DND-41 (cell line): ENCODE results near the gene METAP1D.

Source experiments
- EZH2 ChIP-seq: IDR thresholded peaks from 3 replicates; pipeline ENCODE4 v1.6.1; 2012; ENCODE audit warnings: borderline replicate concordance, low read depth, mild to moderate bottlenecking, moderate library complexity, low read length, inconsistent platforms; ENCODE audit not compliant: severe bottlenecking
- TF ChIP-seq, protein P1 (sequence below): IDR thresholded peaks from 2 replicates; pipeline ENCODE4 v1.5.1; 2012; ENCODE audit warnings: borderline replicate concordance, low read length, moderate library complexity, mild to moderate bottlenecking; ENCODE audit not compliant: poor library complexity, severe bottlenecking; ENCODE audit errors: extremely low read depth

DNA sequence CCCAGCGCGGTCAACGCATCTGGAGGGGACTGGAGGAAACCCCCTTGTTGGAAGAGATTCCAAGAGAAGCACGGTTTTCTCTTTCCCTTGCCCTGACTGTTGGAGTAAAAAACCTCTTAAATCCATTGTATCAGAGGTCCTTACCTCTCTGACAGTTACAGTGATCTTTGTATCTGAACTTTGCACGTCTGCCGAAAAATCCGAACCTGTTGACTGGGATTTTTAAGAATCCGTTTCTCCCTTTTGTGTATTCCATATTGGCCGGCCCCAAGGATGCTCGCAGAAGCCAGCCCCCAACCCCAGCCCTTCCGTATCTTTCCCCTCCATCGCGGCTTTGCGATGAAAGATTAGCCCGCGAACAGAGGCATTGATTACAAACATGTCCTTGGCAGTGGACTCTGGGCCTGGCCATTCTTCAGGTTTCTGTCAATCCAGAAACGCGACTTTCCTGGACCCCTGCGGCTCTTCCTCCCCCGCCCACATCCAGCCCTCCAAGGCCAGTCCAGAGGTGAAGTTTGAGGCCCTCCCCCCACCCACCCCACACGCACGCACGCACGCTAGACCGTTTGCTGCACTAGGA is 81.0 kb downstream of the METAP1D start:
- TF ChIP-seq, protein P1, sequence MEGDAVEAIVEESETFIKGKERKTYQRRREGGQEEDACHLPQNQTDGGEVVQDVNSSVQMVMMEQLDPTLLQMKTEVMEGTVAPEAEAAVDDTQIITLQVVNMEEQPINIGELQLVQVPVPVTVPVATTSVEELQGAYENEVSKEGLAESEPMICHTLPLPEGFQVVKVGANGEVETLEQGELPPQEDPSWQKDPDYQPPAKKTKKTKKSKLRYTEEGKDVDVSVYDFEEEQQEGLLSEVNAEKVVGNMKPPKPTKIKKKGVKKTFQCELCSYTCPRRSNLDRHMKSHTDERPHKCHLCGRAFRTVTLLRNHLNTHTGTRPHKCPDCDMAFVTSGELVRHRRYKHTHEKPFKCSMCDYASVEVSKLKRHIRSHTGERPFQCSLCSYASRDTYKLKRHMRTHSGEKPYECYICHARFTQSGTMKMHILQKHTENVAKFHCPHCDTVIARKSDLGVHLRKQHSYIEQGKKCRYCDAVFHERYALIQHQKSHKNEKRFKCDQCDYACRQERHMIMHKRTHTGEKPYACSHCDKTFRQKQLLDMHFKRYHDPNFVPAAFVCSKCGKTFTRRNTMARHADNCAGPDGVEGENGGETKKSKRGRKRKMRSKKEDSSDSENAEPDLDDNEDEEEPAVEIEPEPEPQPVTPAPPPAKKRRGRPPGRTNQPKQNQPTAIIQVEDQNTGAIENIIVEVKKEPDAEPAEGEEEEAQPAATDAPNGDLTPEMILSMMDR: no peak
- no peak for TF ChIP-seq EZH2
